ENCODE measurements around the gene IGSF1.

Gene IGSF1, protein sequence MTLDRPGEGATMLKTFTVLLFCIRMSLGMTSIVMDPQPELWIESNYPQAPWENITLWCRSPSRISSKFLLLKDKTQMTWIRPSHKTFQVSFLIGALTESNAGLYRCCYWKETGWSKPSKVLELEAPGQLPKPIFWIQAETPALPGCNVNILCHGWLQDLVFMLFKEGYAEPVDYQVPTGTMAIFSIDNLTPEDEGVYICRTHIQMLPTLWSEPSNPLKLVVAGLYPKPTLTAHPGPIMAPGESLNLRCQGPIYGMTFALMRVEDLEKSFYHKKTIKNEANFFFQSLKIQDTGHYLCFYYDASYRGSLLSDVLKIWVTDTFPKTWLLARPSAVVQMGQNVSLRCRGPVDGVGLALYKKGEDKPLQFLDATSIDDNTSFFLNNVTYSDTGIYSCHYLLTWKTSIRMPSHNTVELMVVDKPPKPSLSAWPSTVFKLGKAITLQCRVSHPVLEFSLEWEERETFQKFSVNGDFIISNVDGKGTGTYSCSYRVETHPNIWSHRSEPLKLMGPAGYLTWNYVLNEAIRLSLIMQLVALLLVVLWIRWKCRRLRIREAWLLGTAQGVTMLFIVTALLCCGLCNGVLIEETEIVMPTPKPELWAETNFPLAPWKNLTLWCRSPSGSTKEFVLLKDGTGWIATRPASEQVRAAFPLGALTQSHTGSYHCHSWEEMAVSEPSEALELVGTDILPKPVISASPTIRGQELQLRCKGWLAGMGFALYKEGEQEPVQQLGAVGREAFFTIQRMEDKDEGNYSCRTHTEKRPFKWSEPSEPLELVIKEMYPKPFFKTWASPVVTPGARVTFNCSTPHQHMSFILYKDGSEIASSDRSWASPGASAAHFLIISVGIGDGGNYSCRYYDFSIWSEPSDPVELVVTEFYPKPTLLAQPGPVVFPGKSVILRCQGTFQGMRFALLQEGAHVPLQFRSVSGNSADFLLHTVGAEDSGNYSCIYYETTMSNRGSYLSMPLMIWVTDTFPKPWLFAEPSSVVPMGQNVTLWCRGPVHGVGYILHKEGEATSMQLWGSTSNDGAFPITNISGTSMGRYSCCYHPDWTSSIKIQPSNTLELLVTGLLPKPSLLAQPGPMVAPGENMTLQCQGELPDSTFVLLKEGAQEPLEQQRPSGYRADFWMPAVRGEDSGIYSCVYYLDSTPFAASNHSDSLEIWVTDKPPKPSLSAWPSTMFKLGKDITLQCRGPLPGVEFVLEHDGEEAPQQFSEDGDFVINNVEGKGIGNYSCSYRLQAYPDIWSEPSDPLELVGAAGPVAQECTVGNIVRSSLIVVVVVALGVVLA (N-terminal part only)

DNA sequence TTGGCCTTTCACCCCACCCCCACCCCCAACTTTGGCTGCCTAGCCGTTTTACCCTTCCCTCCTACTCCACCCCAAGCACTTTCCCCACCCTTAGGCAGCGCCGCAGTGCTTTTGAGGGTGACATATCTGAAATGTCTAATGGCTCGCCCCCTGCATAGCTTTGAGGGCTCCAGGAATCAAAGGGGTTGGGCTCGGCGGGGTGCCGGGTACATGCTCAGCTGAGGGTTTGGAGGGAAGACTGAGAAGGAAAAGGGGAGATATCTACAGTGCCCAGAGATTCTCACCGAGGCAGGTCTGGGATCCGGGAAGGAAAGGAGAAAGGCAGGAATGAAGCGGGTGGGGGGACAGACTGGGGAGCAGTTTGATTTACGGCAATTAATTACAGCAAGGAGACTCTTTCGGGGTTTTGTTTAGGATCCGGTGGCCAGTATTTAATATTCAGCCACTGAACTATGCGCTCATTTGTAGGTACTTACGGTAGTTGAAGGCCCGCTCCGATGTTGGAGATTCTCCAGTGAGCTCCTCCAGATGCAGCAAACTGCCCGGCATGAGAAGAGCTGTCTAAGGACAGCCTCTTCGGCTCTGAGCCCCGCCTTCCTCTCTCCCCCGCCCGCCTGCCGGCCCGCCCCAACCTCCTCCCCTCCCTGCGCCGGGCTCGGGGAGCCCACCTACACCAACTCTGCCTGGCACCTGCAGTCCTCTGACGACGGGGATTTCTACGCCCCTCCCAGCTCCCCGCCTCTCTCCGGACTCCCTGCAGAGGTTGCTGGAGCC lies at the start of gene IGSF1:
TSS of gene IGSF1 (minus strand) at position 569 of the 774 bp plus-strand sequence. CDS start 2,632 bp downstream, outside the sequence.
- peak; percentile 17 for DNase-seq (ENCODE audit: low spot score)

DNA sequence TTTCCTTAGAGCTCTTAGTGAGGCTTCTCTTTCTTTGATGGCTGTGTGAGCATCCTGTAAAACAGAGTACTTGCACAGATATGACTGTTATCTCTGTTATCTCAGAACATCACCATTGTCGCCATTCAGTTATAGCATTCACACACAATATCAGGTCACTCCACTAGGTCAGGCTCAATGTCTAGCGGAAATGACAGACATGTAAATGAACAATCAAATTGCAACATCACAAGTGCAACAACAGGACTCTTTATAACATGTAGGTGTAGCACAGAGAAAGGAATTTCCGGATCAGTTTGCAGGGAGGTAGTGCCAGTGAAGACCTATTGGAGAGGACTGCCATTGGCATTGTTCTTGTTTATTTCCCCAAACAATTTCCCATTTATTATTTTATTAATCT lies 43.2 kb upstream of the IGSF1 start:
- DNase-seq (ENCODE audit: low spot score), result no peak

DNA sequence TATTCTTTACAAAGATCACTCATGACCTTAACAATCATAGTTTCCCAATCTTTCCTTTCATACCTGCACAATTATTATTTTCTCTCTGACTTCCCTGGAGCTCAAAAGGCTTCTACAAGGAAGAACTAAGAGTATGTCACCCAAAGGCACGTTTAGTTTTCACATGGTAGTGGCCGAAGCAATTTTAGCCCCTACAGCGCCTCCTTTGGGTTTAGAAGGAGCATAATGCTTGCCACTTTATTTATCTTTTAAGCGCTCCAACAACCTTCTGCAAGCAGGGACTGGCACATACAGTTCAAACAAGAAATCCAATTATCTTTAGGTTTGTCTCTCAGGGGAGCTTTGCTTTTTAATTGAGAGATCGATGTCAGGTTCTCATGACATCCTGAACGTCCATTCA lies 42.0 kb upstream of the IGSF1 start:
- no peak for DNase-seq (ENCODE audit: low spot score)

DNA sequence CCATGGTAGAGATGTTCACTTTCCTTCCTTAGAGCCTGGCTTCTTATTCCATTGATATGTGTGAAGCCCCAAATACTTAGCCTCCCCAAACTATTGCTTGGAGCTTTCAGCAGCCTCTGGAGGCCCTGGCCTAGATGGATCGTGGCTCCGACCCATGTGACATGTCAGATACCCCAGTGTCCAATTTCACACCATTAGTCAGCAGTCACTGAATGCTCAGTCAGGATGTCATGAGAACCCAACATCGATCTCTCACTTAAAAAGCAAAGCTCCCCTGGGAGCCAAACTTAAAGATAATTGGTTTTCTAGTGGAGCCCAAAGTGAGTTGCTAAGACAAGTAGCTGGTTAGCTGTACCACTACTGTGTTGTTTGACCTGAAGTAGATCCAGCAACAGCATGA lies 41.6 kb upstream of the IGSF1 start:
- DNase-seq (ENCODE audit: low spot score), result no peak

DNA sequence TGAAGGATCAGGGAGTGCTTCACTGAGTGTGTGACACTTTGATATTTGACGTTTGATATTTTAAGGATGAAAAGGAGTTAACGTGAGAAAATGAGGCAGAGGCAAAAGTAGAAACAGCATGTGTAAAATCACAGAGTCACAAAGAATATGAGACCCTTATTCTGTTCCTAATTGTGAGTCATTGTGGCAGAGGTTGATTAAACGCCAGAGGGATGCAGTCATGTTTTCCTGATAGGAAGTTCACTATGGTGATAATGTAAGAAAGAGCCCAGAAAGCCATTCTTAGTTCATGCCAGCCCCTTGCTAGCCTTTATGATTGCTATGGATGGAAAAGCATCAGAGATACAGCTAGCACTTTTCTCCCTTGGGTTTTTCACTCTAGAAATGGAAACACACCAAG lies 33.5 kb upstream of the IGSF1 start:
- DNase-seq (ENCODE audit: low spot score), result no peak

DNA sequence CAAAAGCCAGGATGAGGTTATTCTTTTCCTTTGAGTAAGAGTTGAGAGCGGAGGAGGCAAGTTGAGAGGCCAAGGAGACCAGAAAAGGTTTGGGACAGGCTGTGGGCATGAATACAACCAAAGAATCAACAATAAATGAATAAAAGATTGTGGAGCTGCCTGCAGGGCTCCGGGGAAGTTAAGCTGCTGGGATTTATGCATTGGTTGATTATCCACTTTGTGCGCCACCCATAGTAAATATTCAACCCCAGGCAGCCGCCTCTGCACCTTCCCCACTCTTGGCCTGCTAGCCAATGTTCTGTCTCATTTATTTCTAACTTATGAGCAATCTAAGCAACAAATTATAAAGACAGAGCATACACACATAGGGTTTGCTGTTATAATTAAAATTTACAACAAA lies 28.2 kb upstream of the IGSF1 start:
- no peak for DNase-seq (ENCODE audit: low spot score)

DNA sequence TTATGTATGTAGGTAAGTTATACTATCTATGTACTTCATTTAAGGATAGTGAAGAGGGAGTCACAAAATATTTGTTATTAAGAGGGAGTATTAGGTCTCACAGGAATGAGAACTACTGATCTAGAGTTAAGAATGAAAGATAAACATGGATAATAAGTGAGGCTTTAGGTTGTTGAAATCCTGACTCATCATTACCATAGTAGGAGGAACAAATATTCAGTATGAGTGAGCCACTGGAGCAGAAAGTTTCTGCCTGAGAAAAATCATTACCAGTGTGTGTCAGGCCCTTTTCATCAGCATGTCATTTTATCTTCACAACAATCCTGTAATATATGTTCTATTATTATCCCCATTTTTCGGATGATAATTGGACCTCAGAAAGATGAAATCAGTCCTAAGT lies 27.2 kb upstream of the IGSF1 start:
- DNase-seq (ENCODE audit: low spot score), result no peak

DNA sequence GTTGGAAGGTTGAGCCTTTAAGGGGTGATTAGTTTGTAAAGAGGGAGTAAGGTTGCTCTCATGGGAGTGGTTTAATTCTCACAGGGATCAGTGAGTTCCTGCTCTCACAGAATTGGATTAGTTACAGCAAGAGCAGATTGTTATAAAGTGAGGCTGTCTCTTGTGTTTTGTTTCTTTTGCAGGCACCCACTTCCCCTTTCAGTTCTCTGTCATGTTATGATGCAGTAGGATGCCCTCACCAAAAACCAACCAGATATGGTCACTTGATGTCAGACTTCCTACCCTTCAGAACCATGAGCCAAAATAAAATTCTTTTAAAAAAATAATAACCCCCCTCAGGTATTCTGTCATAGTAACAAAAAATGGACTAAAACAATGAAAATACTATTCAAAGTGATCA lies 19.9 kb upstream of the IGSF1 start:
- DNase-seq (ENCODE audit: low spot score), result no peak

DNA sequence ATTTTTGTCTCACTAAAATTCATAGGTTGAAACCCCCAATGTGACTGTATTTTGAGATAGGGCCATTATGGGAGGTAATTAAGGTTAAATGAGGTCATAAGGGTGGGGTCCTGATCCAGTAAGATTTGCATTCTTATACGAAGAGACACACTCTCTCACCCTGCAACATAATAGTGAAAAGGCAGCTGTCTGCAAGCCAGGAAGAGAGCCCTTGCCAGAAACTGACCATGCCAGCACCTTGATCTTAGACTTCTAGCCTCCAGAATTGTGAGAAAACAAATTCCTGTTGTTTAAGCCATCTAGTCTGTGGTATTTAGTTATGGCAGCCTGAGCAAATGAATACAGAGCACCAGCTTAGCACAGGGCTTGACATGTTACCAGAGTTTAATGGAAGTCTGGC lies 17.5 kb upstream of the IGSF1 start:
- DNase-seq (ENCODE audit: low spot score), result no peak

DNA sequence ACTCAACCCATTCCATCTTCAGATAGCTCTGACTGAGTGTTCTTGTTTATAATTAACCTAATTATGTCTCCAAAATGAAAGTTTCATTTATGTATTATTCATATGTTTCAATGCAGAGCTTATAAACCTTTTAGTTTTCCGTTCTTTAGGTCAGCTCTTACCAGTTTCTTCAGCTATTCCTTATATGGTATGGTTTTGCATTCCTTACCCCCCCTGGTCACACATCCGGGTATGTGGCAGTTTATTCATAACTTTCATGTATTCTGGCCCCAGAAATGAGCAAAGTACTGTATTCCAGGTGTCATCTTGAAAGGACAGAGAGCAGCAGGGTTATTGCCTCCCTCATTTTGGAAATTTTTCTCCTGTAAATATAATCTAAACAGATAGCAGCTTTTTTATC lies 16.8 kb upstream of the IGSF1 start:
- DNase-seq (ENCODE audit: low spot score), result no peak

DNA sequence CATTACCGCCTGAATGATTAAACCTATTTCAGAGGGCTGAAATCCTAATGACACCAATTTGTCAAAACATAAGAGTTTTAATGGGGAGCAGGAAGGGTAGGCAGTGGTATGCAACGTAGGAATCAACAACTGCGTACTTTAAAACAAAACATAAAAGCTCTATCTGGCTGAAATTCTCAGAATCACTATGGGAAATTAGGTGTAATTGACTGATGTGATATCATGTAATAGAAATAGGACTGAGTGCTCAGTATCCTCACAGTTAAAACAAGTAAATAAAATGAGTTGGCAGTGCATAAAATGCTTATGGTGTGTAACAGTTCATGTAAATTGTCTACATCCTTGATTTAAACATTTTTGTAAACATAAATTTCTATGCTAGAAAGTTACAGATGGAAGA lies 13.6 kb upstream of the IGSF1 start:
- no peak for DNase-seq (ENCODE audit: low spot score)

DNA sequence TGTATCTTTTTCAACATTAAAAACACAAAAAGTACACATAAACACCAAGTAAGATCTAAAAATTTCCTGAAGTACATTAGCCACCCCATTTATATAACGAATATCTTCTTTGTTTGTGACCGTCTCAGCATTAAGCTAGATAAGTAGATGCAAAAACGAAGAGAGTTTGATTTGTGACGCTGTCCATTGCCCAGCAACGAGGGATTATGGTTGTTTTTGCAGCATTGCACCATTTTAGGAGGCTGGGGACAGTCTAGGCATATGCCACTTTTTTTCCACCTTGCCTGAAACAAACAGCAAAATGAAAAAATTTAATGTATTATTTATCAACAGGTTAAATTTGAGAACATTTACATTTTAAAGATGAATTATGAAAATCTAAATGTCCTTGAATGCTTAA lies 12.0 kb upstream of the IGSF1 start:
- DNase-seq (ENCODE audit: low spot score), result no peak

DNA sequence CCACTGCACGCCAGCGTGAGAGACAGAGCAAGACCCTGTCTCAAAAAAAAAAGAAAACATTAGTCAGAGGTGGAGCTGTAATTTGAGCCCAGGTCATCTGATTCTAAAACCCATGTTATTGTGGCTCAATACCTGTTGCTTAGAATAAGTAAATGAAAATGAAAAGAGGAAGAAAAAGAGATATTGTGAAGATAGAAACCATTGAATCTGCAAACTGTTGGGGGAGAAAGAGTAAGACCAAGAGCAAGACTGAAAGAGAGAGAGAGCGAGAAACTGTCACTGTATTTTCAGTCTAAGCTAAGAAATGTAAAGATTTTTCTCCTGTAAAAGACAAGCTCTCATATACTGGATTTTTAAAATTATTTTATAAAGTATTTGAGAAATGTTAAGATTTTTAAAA lies 9.7 kb upstream of the IGSF1 start:
- no peak for DNase-seq (ENCODE audit: low spot score)

DNA sequence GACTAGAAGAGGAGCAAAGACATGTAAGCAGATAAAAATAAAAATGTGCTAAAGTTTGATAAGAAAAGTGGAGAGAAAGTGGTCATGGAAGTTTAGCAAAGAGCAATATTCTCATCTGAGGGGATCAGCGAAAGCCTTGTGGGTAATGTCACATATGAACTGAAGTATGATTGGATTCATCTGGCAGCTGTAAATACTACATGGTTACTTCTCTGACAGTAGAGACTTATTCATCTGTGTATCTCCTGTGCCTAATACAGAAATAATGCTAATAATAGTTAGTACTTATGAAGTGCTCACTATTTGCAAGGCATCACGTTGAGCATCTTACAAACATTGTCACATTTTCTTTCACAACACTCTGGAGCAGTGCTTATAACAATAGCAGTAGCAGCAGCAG lies 8.9 kb upstream of the IGSF1 start:
- no peak for DNase-seq (ENCODE audit: low spot score)

DNA sequence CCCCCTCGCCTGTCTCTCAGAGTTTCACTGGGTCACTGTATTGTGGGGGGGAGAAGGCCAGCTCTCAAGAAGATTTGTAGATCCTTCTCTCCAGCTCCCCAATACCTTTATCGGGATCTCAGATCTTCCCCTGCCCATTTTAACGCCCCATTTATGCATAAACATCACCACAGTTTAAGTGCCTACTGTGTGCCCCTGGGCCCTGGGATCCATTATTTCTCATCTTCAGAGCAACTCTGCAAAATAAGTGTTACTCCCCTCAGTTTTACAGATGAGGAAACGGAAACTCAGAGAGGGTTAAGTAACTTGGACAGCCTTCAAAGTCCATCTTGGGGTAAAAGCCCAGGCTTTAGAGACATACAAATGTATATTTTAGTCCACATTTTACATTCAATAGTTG lies 421 bp upstream of the IGSF1 start:
- no peak for DNase-seq (ENCODE audit: low spot score)

DNA sequence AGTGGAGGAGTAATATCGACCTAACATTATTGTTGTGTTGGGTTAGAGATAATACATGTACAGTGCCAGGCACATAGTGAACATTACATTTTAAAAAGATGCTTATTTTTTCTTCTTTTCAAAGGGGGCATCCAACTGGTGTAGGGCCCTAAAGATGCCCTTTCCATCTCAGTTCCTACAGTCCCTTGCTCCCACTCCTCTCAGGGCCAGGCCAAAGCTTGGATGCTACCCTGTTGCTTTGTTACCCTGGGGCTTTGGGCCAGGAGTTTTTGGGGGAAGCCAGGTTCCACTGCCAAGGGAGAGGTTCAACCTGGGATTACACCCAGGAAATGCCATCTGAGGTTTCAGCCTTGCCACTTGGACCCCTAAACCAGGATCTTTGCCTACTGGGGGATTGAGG lies 918 bp downstream of the IGSF1 start:
- DNase-seq (ENCODE audit: low spot score), result no peak

DNA sequence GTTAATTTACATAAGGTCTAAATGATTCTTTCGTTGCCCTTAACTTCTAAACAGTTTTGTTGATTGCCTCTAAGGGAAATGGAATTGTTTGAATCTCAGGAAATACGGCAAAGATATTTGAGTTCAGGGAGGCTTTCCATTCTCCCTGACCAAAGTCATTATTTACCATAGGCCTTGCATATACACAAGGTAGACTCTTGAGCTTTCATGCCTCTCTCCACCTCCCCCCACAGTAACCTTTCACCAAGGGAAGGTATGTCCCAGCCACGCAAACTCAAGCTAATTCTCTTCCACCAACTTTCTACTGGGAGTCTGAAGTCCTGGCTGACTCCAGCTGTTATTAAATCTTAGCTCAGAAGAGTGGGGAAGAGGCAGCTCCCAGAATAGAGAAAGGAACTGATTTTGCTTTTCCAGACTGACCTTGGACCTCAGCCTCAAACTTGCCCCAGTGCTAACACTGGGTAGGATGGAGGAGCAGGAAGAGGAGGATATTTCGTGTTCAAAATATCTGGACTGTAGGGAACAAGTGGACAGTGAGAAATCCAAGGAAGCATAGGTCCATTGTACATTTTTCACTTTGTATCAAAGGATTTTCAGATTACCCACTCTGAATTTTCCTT lies 1.4 kb downstream of the IGSF1 start:
- DNase-seq (ENCODE audit: low spot score), result no peak

DNA sequence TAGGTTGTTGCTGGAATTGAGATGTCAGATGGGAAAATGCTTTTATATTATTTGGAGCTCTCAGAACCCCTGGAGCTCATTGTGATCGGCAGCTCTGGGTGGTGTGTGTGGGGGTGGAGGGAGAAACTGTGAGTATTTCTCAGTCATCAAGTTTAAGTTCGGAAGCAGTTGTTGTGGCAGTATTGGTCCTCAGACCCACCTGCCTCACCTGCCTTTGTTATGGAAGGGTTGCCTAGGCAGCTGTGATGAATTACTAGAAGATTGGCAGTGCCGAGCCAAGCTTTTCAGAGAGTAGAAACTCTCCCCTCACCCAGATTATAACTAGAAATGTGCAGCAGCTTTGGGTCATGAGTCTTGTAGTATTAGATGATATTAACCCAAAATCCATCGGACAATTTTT lies 9.5 kb downstream of the IGSF1 start:
- DNase-seq (ENCODE audit: low spot score), result no peak

DNA sequence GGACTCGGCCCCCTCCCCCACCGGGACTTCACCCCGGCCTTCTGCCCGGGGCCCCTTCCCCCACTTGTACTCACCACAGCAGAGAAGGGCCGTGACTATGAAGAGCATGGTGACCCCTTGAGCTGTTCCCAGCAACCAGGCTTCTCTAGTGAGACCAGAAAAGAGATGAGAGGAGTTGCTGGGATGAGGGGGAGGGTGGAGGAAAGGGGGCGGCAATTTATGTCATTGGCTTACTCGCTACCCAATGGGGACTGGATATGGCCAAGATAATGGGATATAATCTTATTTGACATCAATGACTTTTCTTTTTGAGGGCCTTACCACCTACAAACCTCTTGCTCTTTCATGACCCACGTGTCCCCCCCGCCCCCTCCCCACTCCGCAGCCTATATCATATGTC lies 9.9 kb downstream of the IGSF1 start:
- no peak for DNase-seq (ENCODE audit: low spot score)

DNA sequence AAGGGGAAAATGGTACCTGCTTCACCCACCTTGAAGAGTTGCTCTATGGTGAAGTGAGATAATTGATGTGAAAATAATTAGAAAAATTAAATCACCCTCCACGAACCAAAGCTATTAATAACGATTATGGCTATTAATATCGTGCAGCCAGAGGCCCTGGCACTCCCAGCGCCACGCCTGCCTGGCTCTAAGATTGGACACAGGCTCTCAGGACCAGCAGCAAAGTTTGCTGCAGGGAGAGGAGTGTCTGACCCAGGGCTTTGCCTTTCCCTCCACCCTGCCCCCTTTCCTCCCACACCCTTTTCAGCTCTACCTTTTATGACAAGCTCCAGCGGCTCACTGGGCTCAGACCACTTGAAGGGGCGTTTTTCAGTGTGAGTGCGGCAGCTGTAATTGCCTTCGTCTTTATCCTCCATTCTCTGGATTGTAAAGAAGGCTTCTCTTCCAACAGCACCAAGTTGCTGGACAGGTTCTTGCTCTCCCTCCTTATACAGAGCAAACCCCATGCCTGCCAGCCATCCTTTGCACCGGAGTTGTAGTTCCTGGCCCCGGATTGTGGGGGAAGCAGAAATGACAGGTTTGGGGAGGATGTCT lies 11.5 kb downstream of the IGSF1 start:
- no peak for DNase-seq (ENCODE audit: low spot score)

DNA sequence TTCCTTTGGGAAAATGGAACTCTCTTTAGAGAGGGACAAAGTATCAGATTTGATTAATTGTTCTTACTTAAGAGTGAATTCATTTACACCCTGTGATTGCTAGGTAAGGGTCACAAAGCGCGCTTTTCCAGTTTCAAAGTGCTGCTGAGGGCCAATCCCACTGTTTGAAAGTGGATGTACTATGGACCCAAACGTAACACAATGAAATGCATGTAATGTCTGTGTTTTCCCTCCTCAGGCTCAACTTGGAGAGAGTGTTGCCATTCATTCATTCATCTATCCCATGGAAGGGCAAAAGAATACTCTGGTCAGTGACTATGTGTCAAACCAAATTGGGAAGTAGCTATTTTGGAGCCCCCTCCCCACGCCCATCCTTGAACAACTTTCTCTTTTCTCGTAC lies 16.1 kb downstream of the IGSF1 start:
- no peak for DNase-seq (ENCODE audit: low spot score)
